Hepatocyte (in vitro differentiated cells): ENCODE results near the gene TRIM32. TPM values are rescaled to one million over a fixed set of nuclear protein-coding genes. Genes with fewer than 3 reads are reported as not detected.

Experiments used
- DNase-seq: peaks from one replicate; pipeline ENCODE4 v3.0.0-alpha.2; 2016; ENCODE audit warnings: low spot score
- H2AFZ ChIP-seq: fragments of 200-600 bp; sonication (generic); 2 replicates; pipeline ENCODE4 v1.6.0; 2016; ENCODE audit warnings: antibody characterized with exemption, mild to moderate bottlenecking
- H3K27ac ChIP-seq: fragments of 200-600 bp; sonication (generic); 2 replicates; pipeline ENCODE4 v1.5.1; 2016; ENCODE audit warnings: mild to moderate bottlenecking
- H3K27me3 ChIP-seq: fragments of 200-600 bp; sonication (generic); 2 replicates; pipeline ENCODE4 v1.6.1; 2016
- H3K36me3 ChIP-seq: fragments of 200-600 bp; sonication (generic); replicated peaks from 2 replicates; pipeline ENCODE4 v1.5.1; 2016; ENCODE audit warnings: low read depth; ENCODE audit not compliant: insufficient read depth
- H3K4me1 ChIP-seq: fragments of 200-600 bp; sonication (generic); 2 replicates; pipeline ENCODE4 v1.5.1; 2016; ENCODE audit warnings: mild to moderate bottlenecking, moderate library complexity; ENCODE audit not compliant: insufficient read depth
- H3K4me2 ChIP-seq: fragments of 200-600 bp; sonication (generic); 2 replicates; pipeline ENCODE4 v1.6.0; 2016
- H3K4me3 ChIP-seq: fragments of 200-600 bp; sonication (generic); 2 replicates; pipeline ENCODE4 v1.5.1; 2016; ENCODE audit warnings: mild to moderate bottlenecking
- H3K79me2 ChIP-seq: fragments of 200-600 bp; sonication (generic); 2 replicates; pipeline ENCODE4 v1.6.0; 2017; ENCODE audit warnings: mild to moderate bottlenecking
- H3K9me2 ChIP-seq: fragments of 200-600 bp; sonication (generic); replicated peaks from 2 replicates; pipeline ENCODE4 v1.6.0; 2017; ENCODE audit warnings: mild to moderate bottlenecking; ENCODE audit not compliant: insufficient read depth
- H3K9me3 ChIP-seq: fragments of 200-600 bp; sonication (generic); 2 replicates; pipeline ENCODE4 v1.5.1; 2016; ENCODE audit warnings: low read depth, mild to moderate bottlenecking
- H4K20me1 ChIP-seq: fragments of 200-600 bp; sonication (generic); 2 replicates; pipeline ENCODE4 v1.6.0; 2016; ENCODE audit warnings: mild to moderate bottlenecking; ENCODE audit not compliant: insufficient read depth, poor library complexity, severe bottlenecking
- EZH2 ChIP-seq: fragments of 200-600 bp; sonication (generic); IDR thresholded peaks from 2 replicates; pipeline ENCODE4 v1.6.1; 2016; ENCODE audit warnings: antibody characterized with exemption, mild to moderate bottlenecking, borderline replicate concordance
- EZH2phosphoT487 ChIP-seq: fragments of 200-600 bp; sonication (generic); IDR thresholded peaks from one replicate; pipeline ENCODE4 v1.6.1; 2018; ENCODE audit warnings: antibody characterized with exemption, mild to moderate bottlenecking, low read depth, moderate library complexity; ENCODE audit not compliant: unreplicated experiment, severe bottlenecking
- WGBS: methylation state at CpG from one replicate; pipeline ENCODE4 v1.1.6; 2016; ENCODE audit warnings: low lambda C conversion rate; ENCODE audit errors: missing lambda C conversion rate; 5-methylcytosine and 5-hydroxymethylcytosine counted together
- polyA plus RNA-seq: library from polyadenylated mRNA; unstranded; fragments of >200 nt; fragmentation: Nextera tagmentation; extraction: Ambion mirVana; gene quantifications from 2 replicates; pipeline ENCODE4 v1.2.1, GENCODE V29; 2016
- total RNA-seq: library from RNA; depleted of rRNA; stranded (reverse); fragments of >200 nt; gene quantifications from 2 replicates; pipeline ENCODE4 v1.2.3, GENCODE V29; 2014
- TF ChIP-seq, protein P1 (sequence below): fragments of 200-600 bp; sonication (generic); IDR thresholded peaks from 2 replicates; pipeline ENCODE4 v1.5.1; 2016; ENCODE audit warnings: antibody characterized with exemption, mild to moderate bottlenecking; ENCODE audit not compliant: poor library complexity

The TRIM32 gene
- total and polyA plus RNA-seq, 2 experiments from 2014 or later: 21.0 to 30.8 TPM

DNA sequence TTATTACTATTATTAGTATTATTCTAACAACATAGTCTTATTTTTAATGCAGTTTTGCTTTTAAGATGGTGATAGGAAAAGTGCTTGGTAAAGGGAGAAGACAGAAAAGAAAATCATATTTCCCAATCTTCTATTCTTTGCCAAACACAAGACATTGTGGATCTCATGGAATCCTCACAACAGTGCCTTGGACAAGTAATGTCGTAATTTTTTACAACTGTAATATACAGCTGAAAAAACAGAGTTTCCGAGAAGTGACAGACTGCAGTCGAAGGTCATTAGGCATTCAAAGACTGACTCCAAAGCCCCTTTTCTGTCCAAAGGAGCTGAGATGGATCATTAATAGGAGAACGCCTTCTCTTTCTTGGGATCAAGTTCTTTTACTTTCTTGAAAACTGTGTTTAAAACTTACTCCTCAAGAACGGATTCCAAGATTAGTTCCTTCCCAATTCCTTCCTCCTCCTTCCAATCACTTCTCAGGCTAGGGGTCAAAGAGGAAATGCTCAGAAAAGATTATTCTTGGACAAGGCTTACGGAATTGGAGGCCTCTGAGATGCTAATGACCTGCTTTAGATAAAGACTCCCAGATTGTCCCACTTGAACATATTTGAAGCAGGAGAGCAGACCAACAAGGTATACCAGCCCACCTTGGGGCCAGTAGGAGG is 24.3 kb upstream of the TRIM32 start:
- TF ChIP-seq EZH2: no peak
- TF ChIP-seq, protein P1, sequence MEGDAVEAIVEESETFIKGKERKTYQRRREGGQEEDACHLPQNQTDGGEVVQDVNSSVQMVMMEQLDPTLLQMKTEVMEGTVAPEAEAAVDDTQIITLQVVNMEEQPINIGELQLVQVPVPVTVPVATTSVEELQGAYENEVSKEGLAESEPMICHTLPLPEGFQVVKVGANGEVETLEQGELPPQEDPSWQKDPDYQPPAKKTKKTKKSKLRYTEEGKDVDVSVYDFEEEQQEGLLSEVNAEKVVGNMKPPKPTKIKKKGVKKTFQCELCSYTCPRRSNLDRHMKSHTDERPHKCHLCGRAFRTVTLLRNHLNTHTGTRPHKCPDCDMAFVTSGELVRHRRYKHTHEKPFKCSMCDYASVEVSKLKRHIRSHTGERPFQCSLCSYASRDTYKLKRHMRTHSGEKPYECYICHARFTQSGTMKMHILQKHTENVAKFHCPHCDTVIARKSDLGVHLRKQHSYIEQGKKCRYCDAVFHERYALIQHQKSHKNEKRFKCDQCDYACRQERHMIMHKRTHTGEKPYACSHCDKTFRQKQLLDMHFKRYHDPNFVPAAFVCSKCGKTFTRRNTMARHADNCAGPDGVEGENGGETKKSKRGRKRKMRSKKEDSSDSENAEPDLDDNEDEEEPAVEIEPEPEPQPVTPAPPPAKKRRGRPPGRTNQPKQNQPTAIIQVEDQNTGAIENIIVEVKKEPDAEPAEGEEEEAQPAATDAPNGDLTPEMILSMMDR: no peak
- TF ChIP-seq EZH2phosphoT487: no peak
- Histone ChIP-seq H3K9me3 (no peaks in the 10 kb centered on the region), H3K27me3 (no peaks in the 10 kb centered on the region), H4K20me1 (no peaks in the 10 kb centered on the region), H3K4me1 (peaks cover 6% of the 10 kb centered on the region), H3K4me3 (no peak overlapping the region), H3K9me2 (no peaks in the 10 kb centered on the region), H3K27ac (peak overlapping the region; percentile 82), H3K79me2 (no peaks in the 10 kb centered on the region), H3K36me3 (no peaks in the 10 kb centered on the region), H2AFZ (no peak overlapping the region), H3K4me2 (peak overlapping the region; percentile 35)
- WGBS: 74% methylated on average over 6 of the region's 6 CpGs
- DNase-seq: no peak

DNA sequence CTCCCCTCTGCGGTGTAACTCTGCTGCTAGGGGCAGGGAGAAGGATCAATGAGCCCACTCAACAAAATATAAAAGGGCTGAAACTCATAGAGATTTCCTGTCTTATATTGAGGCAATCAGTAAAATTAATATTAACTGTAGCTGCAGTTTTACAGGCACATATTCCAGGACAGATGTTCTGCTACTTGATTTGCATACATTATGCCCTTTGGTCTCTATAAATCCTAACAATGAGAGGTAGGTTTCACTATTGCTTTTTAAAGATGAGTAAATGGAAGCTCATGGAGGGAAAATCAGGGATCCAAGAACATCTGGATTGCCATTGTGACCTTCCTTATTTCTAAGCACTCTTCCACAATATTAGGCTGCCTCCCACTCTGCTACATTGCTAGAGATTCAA is 23.5 kb upstream of the TRIM32 start:
- Histone ChIP-seq H3K4me1 (peaks cover 6% of the 10 kb centered on the region), H3K4me2 (peak overlapping the region; percentile 35), H4K20me1 (no peaks in the 10 kb centered on the region), H3K9me3 (no peaks in the 10 kb centered on the region), H2AFZ (no peak overlapping the region), H3K9me2 (no peaks in the 10 kb centered on the region), H3K36me3 (no peaks in the 10 kb centered on the region), H3K79me2 (no peaks in the 10 kb centered on the region), H3K27ac (peak overlapping the region; percentile 82), H3K4me3 (no peak overlapping the region), H3K27me3 (no peaks in the 10 kb centered on the region)
- no peak for DNase-seq
- 97% methylated on average over 1 of the region's 1 CpG for WGBS
- TF ChIP-seq EZH2 (no peak), EZH2phosphoT487 (no peak)
- TF ChIP-seq, protein P1: no peak

DNA sequence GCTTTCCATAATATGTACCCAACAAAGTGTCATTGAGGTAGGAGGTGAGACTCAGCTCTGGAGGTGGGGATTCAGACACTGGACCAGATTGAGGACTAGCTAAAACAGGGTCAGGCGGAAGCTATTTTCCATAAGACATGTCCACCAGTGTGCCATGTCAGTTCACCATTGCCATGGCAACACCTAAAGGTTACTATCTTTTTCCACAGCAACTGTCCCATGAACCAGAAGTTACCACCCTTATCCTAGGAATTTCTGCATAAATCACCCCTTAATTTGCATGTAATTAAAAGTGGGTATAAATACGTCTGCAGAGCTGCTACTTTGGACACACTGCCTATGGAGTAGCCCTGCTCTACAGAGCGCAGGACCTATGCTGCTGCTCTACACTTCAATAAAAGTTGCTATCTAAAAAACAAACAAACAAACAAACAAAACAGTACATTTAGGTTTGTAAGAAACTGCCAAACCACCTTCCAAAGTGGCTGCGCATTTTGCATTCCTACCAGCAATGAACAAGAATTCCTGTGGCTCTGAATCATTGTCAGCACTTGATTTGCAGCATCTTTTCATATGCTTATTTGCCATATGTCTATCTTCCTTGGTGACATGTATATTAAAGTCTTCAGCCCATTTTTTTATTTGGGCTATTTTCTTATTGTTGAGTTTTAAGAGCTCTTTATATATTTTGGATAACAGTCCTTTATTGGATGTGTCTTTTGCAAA is 18.0 kb upstream of the TRIM32 start:
- no peaks in the 10 kb centered on the region for H3K4me1 ChIP-seq
- no peak overlapping the region for H3K27ac ChIP-seq
- no peak overlapping the region for H3K4me3 ChIP-seq
- DNase-seq: no peak
- H4K20me1 ChIP-seq: no peaks in the 10 kb centered on the region
- no peaks in the 10 kb centered on the region for H3K36me3 ChIP-seq
- H3K4me2 ChIP-seq: no peak overlapping the region
- WGBS: 93% methylated on average over 4 of the region's 4 CpGs
- no peak overlapping the region for H2AFZ ChIP-seq
- H3K9me3 ChIP-seq: peaks cover 3% of the 10 kb centered on the region
- H3K27me3 ChIP-seq: no peaks in the 10 kb centered on the region
- no peaks in the 10 kb centered on the region for H3K79me2 ChIP-seq
- H3K9me2 ChIP-seq: no peaks in the 10 kb centered on the region
- TF ChIP-seq EZH2 (no peak), EZH2phosphoT487 (no peak)
- TF ChIP-seq, protein P1: no peak
